Measurements from ENCODE around the gene ABCB11. TPM values are rescaled to one million over a fixed set of nuclear protein-coding genes. Genes with fewer than 3 reads are reported as not detected.

ABCB11 gene
- total RNA-seq, 1 experiment from 2014 or later: 1.3 TPM

DNA sequence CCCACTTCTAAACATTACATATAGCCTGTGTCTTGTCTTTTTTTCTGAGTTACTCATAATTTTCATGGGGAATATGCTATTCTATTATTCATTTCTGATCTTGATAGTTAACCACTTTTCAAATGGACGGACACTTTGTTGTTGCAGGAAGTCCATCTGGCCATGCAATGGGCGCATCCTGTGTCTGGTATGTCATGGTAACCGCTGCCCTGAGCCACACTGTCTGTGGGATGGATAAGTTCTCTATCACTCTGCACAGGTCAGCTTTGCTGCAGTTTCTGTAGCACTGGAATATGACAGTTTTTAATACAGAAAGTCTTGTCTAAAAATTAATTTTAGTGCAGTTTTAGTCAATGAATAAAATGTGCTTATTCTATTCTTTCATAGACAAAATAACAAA is 126.8 kb downstream of the ABCB11 start:
- no peaks in the 10 kb centered on the region for H3K27me3 Mint-ChIP-seq (ENCODE audit: unreplicated experiment)
- no peak overlapping the region for H3K4me3 Mint-ChIP-seq (ENCODE audit: low read depth, unreplicated experiment)
- TF ChIP-seq, protein P1, sequence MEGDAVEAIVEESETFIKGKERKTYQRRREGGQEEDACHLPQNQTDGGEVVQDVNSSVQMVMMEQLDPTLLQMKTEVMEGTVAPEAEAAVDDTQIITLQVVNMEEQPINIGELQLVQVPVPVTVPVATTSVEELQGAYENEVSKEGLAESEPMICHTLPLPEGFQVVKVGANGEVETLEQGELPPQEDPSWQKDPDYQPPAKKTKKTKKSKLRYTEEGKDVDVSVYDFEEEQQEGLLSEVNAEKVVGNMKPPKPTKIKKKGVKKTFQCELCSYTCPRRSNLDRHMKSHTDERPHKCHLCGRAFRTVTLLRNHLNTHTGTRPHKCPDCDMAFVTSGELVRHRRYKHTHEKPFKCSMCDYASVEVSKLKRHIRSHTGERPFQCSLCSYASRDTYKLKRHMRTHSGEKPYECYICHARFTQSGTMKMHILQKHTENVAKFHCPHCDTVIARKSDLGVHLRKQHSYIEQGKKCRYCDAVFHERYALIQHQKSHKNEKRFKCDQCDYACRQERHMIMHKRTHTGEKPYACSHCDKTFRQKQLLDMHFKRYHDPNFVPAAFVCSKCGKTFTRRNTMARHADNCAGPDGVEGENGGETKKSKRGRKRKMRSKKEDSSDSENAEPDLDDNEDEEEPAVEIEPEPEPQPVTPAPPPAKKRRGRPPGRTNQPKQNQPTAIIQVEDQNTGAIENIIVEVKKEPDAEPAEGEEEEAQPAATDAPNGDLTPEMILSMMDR (IDR thresholded peaks at IDR 0.05; ENCODE audit: unreplicated experiment): no peak
- no peaks in the 10 kb centered on the region for H3K9me3 Mint-ChIP-seq (ENCODE audit: low read depth, unreplicated experiment)
- CTCF ChIA-PET: no interaction called here
- no peaks in the 10 kb centered on the region for H3K4me1 Mint-ChIP-seq (ENCODE audit: low read depth, unreplicated experiment)
- BruUV-seq (replicated peaks): no TSS peak
- no peak overlapping the region for H3K27ac Mint-ChIP-seq (ENCODE audit: unreplicated experiment)
- no peak for DNase-seq
- intact Hi-C loops (cut with micrococcal nuclease; ENCODE audit: unreplicated experiment): no loop called here
- H3K36me3 Mint-ChIP-seq (ENCODE audit: insufficient read depth, unreplicated experiment): no peaks in the 10 kb centered on the region

DNA sequence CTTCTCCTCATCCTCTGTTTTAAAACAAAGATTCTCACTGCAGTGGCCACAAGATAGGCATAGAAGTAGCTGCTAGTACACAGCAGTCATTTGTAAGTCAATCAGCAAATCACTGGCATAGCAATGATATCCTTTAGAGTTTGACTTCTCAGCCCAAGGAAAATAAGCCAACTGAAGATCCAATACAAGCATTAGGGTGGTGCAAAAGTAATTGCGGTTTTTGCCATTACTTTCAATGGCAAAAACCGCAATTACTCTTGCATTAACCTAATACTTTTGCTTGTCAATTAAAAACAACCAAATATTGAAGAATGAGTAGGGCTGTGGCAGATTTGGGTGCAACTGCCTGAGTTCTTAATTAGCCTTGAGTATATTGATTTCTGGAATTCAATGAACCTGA is 127.2 kb downstream of the ABCB11 start:
- CTCF ChIA-PET: no interaction called here
- H3K4me1 Mint-ChIP-seq (ENCODE audit: low read depth, unreplicated experiment): no peaks in the 10 kb centered on the region
- H3K36me3 Mint-ChIP-seq (ENCODE audit: insufficient read depth, unreplicated experiment): no peaks in the 10 kb centered on the region
- no peaks in the 10 kb centered on the region for H3K9me3 Mint-ChIP-seq (ENCODE audit: low read depth, unreplicated experiment)
- no peak for DNase-seq
- no TSS peak for BruUV-seq (replicated peaks)
- TF ChIP-seq, protein P1 (IDR thresholded peaks at IDR 0.05; ENCODE audit: unreplicated experiment): no peak
- H3K27me3 Mint-ChIP-seq (ENCODE audit: unreplicated experiment): no peaks in the 10 kb centered on the region
- no peak overlapping the region for H3K27ac Mint-ChIP-seq (ENCODE audit: unreplicated experiment)
- intact Hi-C loops (cut with micrococcal nuclease; ENCODE audit: unreplicated experiment): no loop called here
- no peak overlapping the region for H3K4me3 Mint-ChIP-seq (ENCODE audit: low read depth, unreplicated experiment)

DNA sequence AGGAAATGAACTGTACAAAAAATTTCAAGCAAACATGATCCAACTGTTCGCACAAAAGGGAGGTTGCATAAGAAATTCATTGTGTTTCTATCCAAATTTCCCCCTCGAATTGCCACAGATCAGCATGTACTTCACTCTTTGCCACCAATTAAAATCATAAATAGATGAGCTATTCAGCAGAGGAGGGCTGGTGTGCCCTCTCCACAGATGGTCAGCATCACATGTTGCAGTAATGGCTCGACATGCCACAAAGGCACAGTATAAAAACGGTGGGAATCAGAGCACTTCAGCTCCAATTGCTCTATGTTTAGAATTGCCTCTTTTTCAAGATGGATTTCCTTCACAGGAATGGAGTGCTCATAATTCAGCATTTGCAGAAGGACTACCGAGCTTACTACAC is 130.1 kb downstream of the ABCB11 start, which contains the start of gene G6PC2:
Gene G6PC2 (plus strand): TSS at position 289 of the 400 bp plus-strand sequence. CDS start 41 bp downstream, at position 330.
- CTCF ChIA-PET: interaction anchor here (0.8 kb wide), 1 partner anchor 11 kb away, joined by 3 read pairs; the partner anchor contains the start of gene SPC25
- no peak for DNase-seq
- Mint-ChIP-seq H3K9me3 (ENCODE audit: low read depth, unreplicated experiment) (no peaks in the 10 kb centered on the region), H3K4me1 (ENCODE audit: low read depth, unreplicated experiment) (no peaks in the 10 kb centered on the region), H3K27ac (ENCODE audit: unreplicated experiment) (no peak within 1 kb of the TSS), H3K4me3 (ENCODE audit: low read depth, unreplicated experiment) (no peak within 1 kb of the TSS), H3K36me3 (ENCODE audit: insufficient read depth, unreplicated experiment) (no peaks in the 10 kb centered on the region), H3K27me3 (ENCODE audit: unreplicated experiment) (no peaks in the 10 kb centered on the region)
- TF ChIP-seq, protein P1 (IDR thresholded peaks at IDR 0.05; ENCODE audit: unreplicated experiment): no peak
- intact Hi-C loops (cut with micrococcal nuclease; ENCODE audit: unreplicated experiment): no loop called here
- no TSS peak for BruUV-seq (replicated peaks)

DNA sequence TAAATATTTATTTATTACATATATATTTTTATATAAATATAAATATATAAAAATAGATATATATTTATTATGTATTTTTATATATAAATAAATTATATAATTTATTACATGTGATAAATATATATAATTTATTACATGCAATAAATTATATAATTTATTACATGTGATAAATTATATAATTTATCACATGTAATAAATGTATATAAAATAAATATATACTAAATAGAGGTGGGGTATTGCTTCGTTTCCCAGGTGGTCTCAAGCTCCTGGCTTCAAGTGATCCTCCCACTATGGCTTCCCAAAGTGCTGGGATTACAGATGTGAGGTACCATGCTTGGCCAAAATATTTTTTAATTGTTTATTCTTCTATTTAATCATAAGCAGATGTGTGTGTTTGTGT is 133.7 kb downstream of the ABCB11 start:
- intact Hi-C loops (cut with micrococcal nuclease; ENCODE audit: unreplicated experiment): no loop called here

More for the DNA sequence above, 133.7 kb downstream of the ABCB11 start:
- Mint-ChIP-seq H3K4me1 (ENCODE audit: low read depth, unreplicated experiment) (no peaks in the 10 kb centered on the region), H3K27me3 (ENCODE audit: unreplicated experiment) (no peaks in the 10 kb centered on the region), H3K36me3 (ENCODE audit: insufficient read depth, unreplicated experiment) (no peaks in the 10 kb centered on the region), H3K4me3 (ENCODE audit: low read depth, unreplicated experiment) (no peak overlapping the region), H3K27ac (ENCODE audit: unreplicated experiment) (no peak overlapping the region), H3K9me3 (ENCODE audit: low read depth, unreplicated experiment) (no peaks in the 10 kb centered on the region)
- BruUV-seq (replicated peaks): no TSS peak
- TF ChIP-seq, protein P1 (IDR thresholded peaks at IDR 0.05; ENCODE audit: unreplicated experiment): no peak
- DNase-seq: no peak
- CTCF ChIA-PET: no interaction called here
